H9 (cell line): ENCODE measurements around the gene TSPAN18. TPM values are rescaled to one million over a fixed set of nuclear protein-coding genes. Genes with fewer than 3 reads are reported as not detected.

Experiments
- DNase-seq: peaks from one replicate; pipeline ENCODE4 v3.0.0-alpha.2; 2017
- H2AFZ ChIP-seq: one replicate; pipeline ENCODE4 v1.6.1; 2013; ENCODE audit warnings: mild to moderate bottlenecking, low read length, control low read depth, moderate library complexity
- H2AK5ac ChIP-seq: 2 replicates; pipeline ENCODE4 v1.6.1; 2013; ENCODE audit warnings: low read length, control low read depth, mixed read lengths; ENCODE audit not compliant: insufficient read length
- H2BK120ac ChIP-seq: one replicate; pipeline ENCODE4 v1.6.1; 2013; ENCODE audit warnings: low read depth, mild to moderate bottlenecking, low read length, control low read depth, inconsistent platforms; ENCODE audit not compliant: poor library complexity, severe bottlenecking
- H2BK12ac ChIP-seq: 2 replicates; pipeline ENCODE4 v1.6.1; 2013; ENCODE audit warnings: low read length, control low read depth, mixed read lengths, low read depth; ENCODE audit not compliant: insufficient read length
- H2BK15ac ChIP-seq: 2 replicates; pipeline ENCODE4 v1.6.1; 2013; ENCODE audit warnings: low read depth, low read length, control low read depth
- H2BK20ac ChIP-seq: one replicate; pipeline ENCODE4 v1.6.1; 2013; ENCODE audit warnings: low read depth, mild to moderate bottlenecking, low read length, control low read depth, inconsistent platforms; ENCODE audit not compliant: poor library complexity, severe bottlenecking
- H2BK5ac ChIP-seq: 2 replicates; pipeline ENCODE4 v1.6.1; 2013; ENCODE audit warnings: low read length, control low read depth, mixed read lengths; ENCODE audit not compliant: insufficient read length
- H3K14ac ChIP-seq: 2 replicates; pipeline ENCODE4 v1.6.1; 2013; ENCODE audit warnings: low read length, control low read depth; ENCODE audit not compliant: insufficient read depth
- H3K18ac ChIP-seq: 2 replicates; pipeline ENCODE4 v1.6.1; 2013; ENCODE audit warnings: low read depth, mild to moderate bottlenecking, mixed read lengths, low read length, control low read depth; ENCODE audit not compliant: insufficient read length
- H3K23ac ChIP-seq: 2 replicates; pipeline ENCODE4 v1.6.1; 2013; ENCODE audit warnings: low read length, control low read depth, mixed read lengths, low read depth; ENCODE audit not compliant: insufficient read length
- H3K23me2 ChIP-seq: 2 replicates; pipeline ENCODE4 v1.6.1; 2013; ENCODE audit warnings: low read depth, mild to moderate bottlenecking, mixed read lengths, low read length, control low read depth; ENCODE audit not compliant: insufficient read length, poor library complexity, severe bottlenecking
- H3K27ac ChIP-seq: 2 replicates; pipeline ENCODE4 v1.5.1; 2013; ENCODE audit warnings: low read length, control low read depth, mixed read lengths, low read depth; ENCODE audit not compliant: insufficient read length
- H3K27me3 ChIP-seq: 2 replicates; pipeline ENCODE4 v1.6.1; 2013; ENCODE audit warnings: low read length, control low read depth, inconsistent platforms; ENCODE audit not compliant: insufficient read depth
- H3K4ac ChIP-seq: 2 replicates; pipeline ENCODE4 v1.6.1; 2013; ENCODE audit warnings: low read depth, mild to moderate bottlenecking, control low read depth, inconsistent platforms, low read length, moderate library complexity
- H3K4me1 ChIP-seq: 2 replicates; pipeline ENCODE4 v1.6.1; 2013; ENCODE audit warnings: low read length, control low read depth, inconsistent platforms; ENCODE audit not compliant: insufficient read depth
- H3K4me2 ChIP-seq: 2 replicates; pipeline ENCODE4 v1.6.1; 2013; ENCODE audit warnings: low read length, control low read depth, mixed read lengths; ENCODE audit not compliant: insufficient read length, insufficient read depth
- H3K56ac ChIP-seq: 2 replicates; pipeline ENCODE4 v1.6.1; 2013; ENCODE audit warnings: low read depth, mild to moderate bottlenecking, mixed read lengths, low read length, control low read depth; ENCODE audit not compliant: insufficient read length
- H3K79me1 ChIP-seq: 2 replicates; pipeline ENCODE4 v1.6.1; 2013; ENCODE audit warnings: low read depth, mild to moderate bottlenecking, moderate library complexity, low read length, control low read depth, inconsistent platforms; ENCODE audit not compliant: insufficient read depth, poor library complexity, severe bottlenecking
- H3K79me2 ChIP-seq: 2 replicates; pipeline ENCODE4 v1.6.1; 2013; ENCODE audit warnings: low read length, control low read depth, inconsistent platforms; ENCODE audit not compliant: insufficient read depth
- H3K9ac ChIP-seq: 2 replicates; pipeline ENCODE4 v1.6.1; 2013; ENCODE audit warnings: low read length, control low read depth, mixed read lengths; ENCODE audit not compliant: insufficient read length; ENCODE audit errors: extremely low read depth
- H3K9me3 ChIP-seq: one replicate; pipeline ENCODE4 v1.6.1; 2013; ENCODE audit warnings: low read depth, low read length, inconsistent platforms; ENCODE audit not compliant: control insufficient read depth
- H3T11ph ChIP-seq: one replicate; pipeline ENCODE4 v1.6.1; 2013; ENCODE audit warnings: mild to moderate bottlenecking, low read length, control low read depth, inconsistent platforms
- H4K20me1 ChIP-seq: one replicate; pipeline ENCODE4 v1.6.1; 2013; ENCODE audit not compliant: control insufficient read depth, insufficient read length, insufficient read depth
- H4K5ac ChIP-seq: 2 replicates; pipeline ENCODE4 v1.6.1; 2013; ENCODE audit warnings: low read depth, mild to moderate bottlenecking, mixed read lengths, low read length, control low read depth; ENCODE audit not compliant: insufficient read length
- H4K8ac ChIP-seq: replicated peaks from 2 replicates; pipeline ENCODE4 v1.6.1; 2013; ENCODE audit warnings: low read length, control low read depth, mixed read lengths, low read depth; ENCODE audit not compliant: insufficient read length
- H4K91ac ChIP-seq: 2 replicates; pipeline ENCODE4 v1.6.1; 2013; ENCODE audit warnings: low read depth, mild to moderate bottlenecking, moderate library complexity, mixed read lengths, low read length, control low read depth; ENCODE audit not compliant: insufficient read length
- H3K27ac Mint-ChIP-seq, 3 experiments: 2 replicates in 2 of 3; 3 replicates in 1 of 3; pipeline ENCODE4 v1.8.0; 2020 to 2021; ENCODE audit warnings: mixed read lengths in 3 of 3, mild to moderate bottlenecking in 1 of 3, moderate library complexity in 1 of 3
- H3K27me3 Mint-ChIP-seq: 2 replicates; pipeline ENCODE4 v1.8.0; 2021; ENCODE audit warnings: low read depth, mild to moderate bottlenecking, moderate library complexity, mixed read lengths
- H3K36me3 Mint-ChIP-seq, 3 experiments: 2 replicates in 2 of 3; 3 replicates in 1 of 3; pipeline ENCODE4 v1.8.0; 2020 to 2021; ENCODE audit warnings: low read depth in 3 of 3, mixed read lengths in 3 of 3; ENCODE audit not compliant: insufficient read depth in 1 of 3
- H3K4me1 Mint-ChIP-seq, 2 experiments: 2 replicates each; pipeline ENCODE4 v1.8.0; 2020; ENCODE audit warnings: mixed read lengths in 2 of 2
- H3K4me3 Mint-ChIP-seq, 2 experiments: 2 replicates in 1 of 2; 3 replicates in 1 of 2; pipeline ENCODE4 v1.8.0; 2020 to 2021; ENCODE audit warnings: mild to moderate bottlenecking in 2 of 2, mixed read lengths in 2 of 2, moderate library complexity in 1 of 2
- H3K9me3 Mint-ChIP-seq, 2 experiments: 2 replicates in 1 of 2; 3 replicates in 1 of 2; pipeline ENCODE4 v1.8.0; 2020; ENCODE audit warnings: mild to moderate bottlenecking in 2 of 2, mixed read lengths in 2 of 2, moderate library complexity in 1 of 2
- WGBS: extraction: QIAGEN DNeasy Blood & Tissue Kit; methylation state at CpG from one replicate; pipeline ENCODE4 v1.1.7; 2013; ENCODE audit warnings: missing lambda C conversion rate, low lambda C conversion rate, mixed read lengths; ENCODE audit not compliant: insufficient read length; ENCODE audit errors: extremely low coverage; 5-methylcytosine and 5-hydroxymethylcytosine counted together
- total RNA-seq: library from RNA; stranded (reverse); gene quantifications from 2 replicates; pipeline ENCODE4 v1.2.1, GENCODE V29; 2021
- TF ChIP-seq, protein P1 (sequence below): fragments of 200-600 bp; sonication (generic); conservative IDR thresholded peaks from 3 replicates; pipeline ENCODE4 v1.8.0; 2021; ENCODE audit warnings: antibody characterized with exemption, mild to moderate bottlenecking

The TSPAN18 gene
- total RNA-seq, 1 experiment from 2014 or later: 25.3 TPM

- H3K27ac Mint-ChIP-seq: 0 out of 7 replicates have a peak overlapping the region, but pooled peaks of 1 of the 3 experiments have one; percentile 40
- no peaks in the 10 kb centered on the region for H3K9me3 Mint-ChIP-seq
- no peak overlapping the region for H2AFZ ChIP-seq
- TF ChIP-seq, protein P1, sequence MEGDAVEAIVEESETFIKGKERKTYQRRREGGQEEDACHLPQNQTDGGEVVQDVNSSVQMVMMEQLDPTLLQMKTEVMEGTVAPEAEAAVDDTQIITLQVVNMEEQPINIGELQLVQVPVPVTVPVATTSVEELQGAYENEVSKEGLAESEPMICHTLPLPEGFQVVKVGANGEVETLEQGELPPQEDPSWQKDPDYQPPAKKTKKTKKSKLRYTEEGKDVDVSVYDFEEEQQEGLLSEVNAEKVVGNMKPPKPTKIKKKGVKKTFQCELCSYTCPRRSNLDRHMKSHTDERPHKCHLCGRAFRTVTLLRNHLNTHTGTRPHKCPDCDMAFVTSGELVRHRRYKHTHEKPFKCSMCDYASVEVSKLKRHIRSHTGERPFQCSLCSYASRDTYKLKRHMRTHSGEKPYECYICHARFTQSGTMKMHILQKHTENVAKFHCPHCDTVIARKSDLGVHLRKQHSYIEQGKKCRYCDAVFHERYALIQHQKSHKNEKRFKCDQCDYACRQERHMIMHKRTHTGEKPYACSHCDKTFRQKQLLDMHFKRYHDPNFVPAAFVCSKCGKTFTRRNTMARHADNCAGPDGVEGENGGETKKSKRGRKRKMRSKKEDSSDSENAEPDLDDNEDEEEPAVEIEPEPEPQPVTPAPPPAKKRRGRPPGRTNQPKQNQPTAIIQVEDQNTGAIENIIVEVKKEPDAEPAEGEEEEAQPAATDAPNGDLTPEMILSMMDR: no peak
- no peaks in the 10 kb centered on the region for H3K9me3 ChIP-seq
- peaks cover 49 to 63% of the 10 kb centered on the region in 2 experiments for H3K4me1 Mint-ChIP-seq
- H3K27ac ChIP-seq: no peak overlapping the region
- peaks cover 3% of the 10 kb centered on the region for H4K20me1 ChIP-seq
- no peak overlapping the region for H2BK120ac ChIP-seq
- no peak overlapping the region for H2BK15ac ChIP-seq
- H3K9ac ChIP-seq: no peak overlapping the region
- WGBS: no CpG with 5 or more reads among the region's 4 CpGs
- H3K14ac ChIP-seq: no peak overlapping the region
- H2BK12ac ChIP-seq: no peak overlapping the region
- H3T11ph ChIP-seq: no peak overlapping the region
- no peak overlapping the region for H2BK5ac ChIP-seq
- H4K91ac ChIP-seq: no peak overlapping the region
- H3K27me3 Mint-ChIP-seq: peaks cover 8% of the 10 kb centered on the region
- no peak overlapping the region for H4K8ac ChIP-seq
- no peak overlapping the region for H3K56ac ChIP-seq
- H4K5ac ChIP-seq: no peak overlapping the region
- no peaks in the 10 kb centered on the region for H3K27me3 ChIP-seq
- peaks cover 2% of the 10 kb centered on the region; the same call in 1 of the 2 replicates for H3K4me1 ChIP-seq
- no peaks in the 10 kb centered on the region for H3K23me2 ChIP-seq
- no peak overlapping the region for H3K18ac ChIP-seq
- no peak overlapping the region for H3K4me2 ChIP-seq
- H3K4me3 Mint-ChIP-seq: no peak overlapping the region
- H3K23ac ChIP-seq: no peak overlapping the region
- DNase-seq: peak; percentile 78
- no peak overlapping the region for H2AK5ac ChIP-seq
- peaks cover 3 to 11% (median 9%) of the 10 kb centered on the region in 3 experiments; a peak in 6 of 7 replicates for H3K36me3 Mint-ChIP-seq
- H2BK20ac ChIP-seq: no peak overlapping the region
- no peaks in the 10 kb centered on the region for H3K79me1 ChIP-seq
- H3K4ac ChIP-seq: no peak overlapping the region
- H3K79me2 ChIP-seq: no peaks in the 10 kb centered on the region
These were observed 202.1 kb downstream of the TSPAN18 start for GRCh38 chr11:44928816-44929215.
